Suprapubic skin (tissue), 4 donors: Measurements from ENCODE around the gene TFPI.

Source experiments
- CTCF ChIP-seq, 2 donors: fragments of 200-600 bp in 1 of 2; fragments of 450-650 bp in 1 of 2; sonication (generic) in 1 of 2; IDR thresholded peaks; one replicate each; pipeline ENCODE4 v1.5.1; 2016 to 2019; ENCODE audit warnings: antibody characterized with exemption in 2 of 2, mild to moderate bottlenecking in 1 of 2, moderate library complexity in 1 of 2
- EP300 ChIP-seq: sonication (generic); formaldehyde crosslinking; IDR thresholded peaks from one replicate; pipeline ENCODE4 v1.6.1; 2017; ENCODE audit warnings: antibody characterized with exemption
- POLR2A ChIP-seq, 2 donors: fragments of 450-650 bp; IDR thresholded peaks; one replicate each; pipeline ENCODE4 v1.6.1; 2017; ENCODE audit warnings: antibody characterized with exemption in 2 of 2, mild to moderate bottlenecking in 2 of 2, moderate library complexity in 2 of 2
- POLR2AphosphoS5 ChIP-seq, 3 donors: sonication (generic); formaldehyde crosslinking; IDR thresholded peaks; one replicate each; pipeline ENCODE4 v1.6.1; 2017; ENCODE audit warnings: antibody characterized with exemption in 3 of 3

- TF ChIP-seq CTCF (IDR thresholded peaks at IDR 0.05): peak; percentile 67 to 71
- no peak for TF ChIP-seq EP300
- TF ChIP-seq POLR2AphosphoS5 (IDR thresholded peaks at IDR 0.05): no peak
- TF ChIP-seq POLR2A (IDR thresholded peaks at IDR 0.05): no peak
Observed at GRCh38 chr2:187499941-187500532, 54.2 kb downstream of the TFPI start.
